ENCODE results near the gene CSNK1A1.

DNA sequence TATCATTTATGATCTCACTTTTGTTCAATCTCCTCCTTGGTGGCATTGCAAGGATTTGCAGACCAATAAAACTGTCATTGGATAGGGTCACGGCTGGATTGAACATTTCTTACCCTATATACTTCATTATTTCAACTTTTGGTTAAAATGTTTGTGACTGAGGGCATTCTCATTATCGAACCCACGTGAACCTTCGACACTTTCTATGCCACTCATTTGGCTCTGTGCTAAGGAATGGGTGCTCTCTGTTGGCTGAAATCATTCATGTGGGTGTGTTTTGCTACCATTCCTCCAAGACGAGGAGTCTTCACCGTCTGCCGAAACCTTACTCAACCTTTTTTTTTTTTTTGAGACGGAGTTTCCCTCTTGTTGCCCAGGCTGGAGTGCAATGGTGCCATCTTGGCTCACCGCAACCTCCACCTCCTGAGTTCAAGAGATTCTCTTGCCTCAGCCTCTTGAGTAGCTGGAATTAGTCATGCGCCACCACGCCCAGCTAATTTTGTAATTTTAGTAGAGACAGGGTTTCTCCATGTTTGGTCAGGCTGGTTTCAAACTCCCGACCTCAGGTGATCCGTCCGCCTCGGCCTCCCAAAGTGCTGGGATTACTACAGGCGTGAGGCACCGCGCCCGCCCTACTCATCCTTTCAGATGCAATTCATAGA, 62.5 kb downstream of the CSNK1A1 start:
- TF ChIP-seq, protein P1, sequence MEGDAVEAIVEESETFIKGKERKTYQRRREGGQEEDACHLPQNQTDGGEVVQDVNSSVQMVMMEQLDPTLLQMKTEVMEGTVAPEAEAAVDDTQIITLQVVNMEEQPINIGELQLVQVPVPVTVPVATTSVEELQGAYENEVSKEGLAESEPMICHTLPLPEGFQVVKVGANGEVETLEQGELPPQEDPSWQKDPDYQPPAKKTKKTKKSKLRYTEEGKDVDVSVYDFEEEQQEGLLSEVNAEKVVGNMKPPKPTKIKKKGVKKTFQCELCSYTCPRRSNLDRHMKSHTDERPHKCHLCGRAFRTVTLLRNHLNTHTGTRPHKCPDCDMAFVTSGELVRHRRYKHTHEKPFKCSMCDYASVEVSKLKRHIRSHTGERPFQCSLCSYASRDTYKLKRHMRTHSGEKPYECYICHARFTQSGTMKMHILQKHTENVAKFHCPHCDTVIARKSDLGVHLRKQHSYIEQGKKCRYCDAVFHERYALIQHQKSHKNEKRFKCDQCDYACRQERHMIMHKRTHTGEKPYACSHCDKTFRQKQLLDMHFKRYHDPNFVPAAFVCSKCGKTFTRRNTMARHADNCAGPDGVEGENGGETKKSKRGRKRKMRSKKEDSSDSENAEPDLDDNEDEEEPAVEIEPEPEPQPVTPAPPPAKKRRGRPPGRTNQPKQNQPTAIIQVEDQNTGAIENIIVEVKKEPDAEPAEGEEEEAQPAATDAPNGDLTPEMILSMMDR (IDR thresholded peaks at IDR 0.05; ENCODE audit: poor library complexity): no peak
- no peak for TF ChIP-seq EZH2phosphoT487 (IDR thresholded peaks at IDR 0.05; ENCODE audit: low read depth, severe bottlenecking, unreplicated experiment)
